ENCODE data around the gene ZNF79.

DNA sequence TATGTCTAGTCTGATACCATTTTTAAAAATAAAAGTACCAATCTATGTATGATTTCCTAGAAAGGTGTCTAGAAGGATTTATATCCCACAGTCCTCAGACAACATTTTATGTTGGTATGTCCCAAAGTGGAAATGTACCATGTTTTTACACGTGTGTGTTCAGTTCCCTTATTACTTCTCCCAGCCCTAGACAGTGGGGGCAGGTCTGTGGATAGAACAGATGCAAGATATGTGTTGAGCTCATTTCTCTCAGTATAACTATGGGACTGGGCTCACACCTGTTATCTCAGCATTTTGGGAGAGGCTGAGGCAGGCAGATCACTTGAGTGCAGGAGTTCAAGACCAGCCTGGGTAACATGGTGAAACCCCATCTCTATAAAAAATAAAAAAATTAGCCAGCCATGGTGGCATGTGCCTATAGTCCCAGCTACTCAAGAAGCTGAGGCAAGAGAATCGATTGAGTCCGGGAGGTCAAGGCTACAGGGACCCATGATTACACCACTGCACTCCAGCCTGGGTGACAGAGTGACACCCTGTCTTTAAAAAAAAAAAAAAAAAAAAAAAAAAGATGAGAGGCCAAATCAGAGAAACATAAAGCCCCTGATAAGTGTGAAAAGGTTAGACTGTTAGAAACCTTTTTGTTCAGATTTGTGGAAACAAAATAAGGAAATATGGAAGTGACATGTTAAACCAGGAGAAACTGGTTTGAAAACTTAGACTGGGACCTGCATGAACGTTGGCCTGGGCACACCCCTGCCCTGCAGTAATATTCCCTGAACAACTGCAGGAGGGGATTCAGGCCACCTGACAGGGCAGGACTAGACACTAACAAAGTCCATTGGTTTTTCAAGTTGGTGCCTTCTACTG is 34.6 kb upstream of the ZNF79 start:
- TF ChIP-seq POLR2A (IDR thresholded peaks at IDR 0.05) (no peak), POLR2AphosphoS5 (IDR thresholded peaks at IDR 0.05) (no peak), EP300 (IDR thresholded peaks at IDR 0.05) (no peak)
- TF ChIP-seq, protein P1, sequence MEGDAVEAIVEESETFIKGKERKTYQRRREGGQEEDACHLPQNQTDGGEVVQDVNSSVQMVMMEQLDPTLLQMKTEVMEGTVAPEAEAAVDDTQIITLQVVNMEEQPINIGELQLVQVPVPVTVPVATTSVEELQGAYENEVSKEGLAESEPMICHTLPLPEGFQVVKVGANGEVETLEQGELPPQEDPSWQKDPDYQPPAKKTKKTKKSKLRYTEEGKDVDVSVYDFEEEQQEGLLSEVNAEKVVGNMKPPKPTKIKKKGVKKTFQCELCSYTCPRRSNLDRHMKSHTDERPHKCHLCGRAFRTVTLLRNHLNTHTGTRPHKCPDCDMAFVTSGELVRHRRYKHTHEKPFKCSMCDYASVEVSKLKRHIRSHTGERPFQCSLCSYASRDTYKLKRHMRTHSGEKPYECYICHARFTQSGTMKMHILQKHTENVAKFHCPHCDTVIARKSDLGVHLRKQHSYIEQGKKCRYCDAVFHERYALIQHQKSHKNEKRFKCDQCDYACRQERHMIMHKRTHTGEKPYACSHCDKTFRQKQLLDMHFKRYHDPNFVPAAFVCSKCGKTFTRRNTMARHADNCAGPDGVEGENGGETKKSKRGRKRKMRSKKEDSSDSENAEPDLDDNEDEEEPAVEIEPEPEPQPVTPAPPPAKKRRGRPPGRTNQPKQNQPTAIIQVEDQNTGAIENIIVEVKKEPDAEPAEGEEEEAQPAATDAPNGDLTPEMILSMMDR (IDR thresholded peaks at IDR 0.05): no peak

Data from suprapubic skin (tissue), 4 donors.